IMR-90 (cell line): Measurements from ENCODE around the gene CALR3. TPM values are rescaled to one million over a fixed set of nuclear protein-coding genes. Genes with fewer than 3 reads are reported as not detected.

ENCODE experiments used
- ATAC-seq: fragments of 200-7000 bp; cut with Tn5 transposase; 2 replicates; pipeline ENCODE4 v1.9.1; 2020; ENCODE audit warnings: low read depth, mild to moderate bottlenecking, moderate library complexity
- BruUV-seq: library from RNA; stranded (reverse); fragments of 400-500 nt; replicated peaks from 2 replicates; lab custom pipeline; 2021; lab: Mats Ljungman, UMichigan
- CTCF ChIA-PET: fragments of 300-600 bp; formaldehyde crosslinking; extraction: SDS; loops from one replicate; lab custom pipeline; 2021; ENCODE audit warnings: antibody characterized with exemption; lab: Yijun Ruan, JAX
- POLR2A ChIA-PET: fragments of 300-600 bp; sonication (Branson Sonifier 250); formaldehyde crosslinking; loops from one replicate; lab custom pipeline; 2022; ENCODE audit warnings: antibody characterized with exemption; ENCODE audit not compliant: unreplicated experiment; lab: Charles Lee
- DNase-seq: peaks from one replicate; pipeline ENCODE4 v3.0.0; 2013
- H2AFZ ChIP-seq: replicated peaks from 2 replicates; pipeline ENCODE3; 2013; ENCODE audit warnings: low read length, mild to moderate bottlenecking; ENCODE audit not compliant: poor library complexity
- H2AK5ac ChIP-seq: 2 replicates; pipeline ENCODE4 v1.6.1; 2013; ENCODE audit warnings: low read depth, low read length, inconsistent platforms
- H2AK9ac ChIP-seq: replicated peaks from 2 replicates; pipeline ENCODE3; 2013; ENCODE audit warnings: mild to moderate bottlenecking, low read depth, low read length, moderate library complexity; ENCODE audit not compliant: poor library complexity
- H2BK120ac ChIP-seq: 2 replicates; pipeline ENCODE4 v1.6.1; 2013; ENCODE audit warnings: low read depth, low read length, inconsistent platforms
- H2BK15ac ChIP-seq: 3 replicates; pipeline ENCODE4 v1.6.1; 2013; ENCODE audit warnings: low read depth, low read length, inconsistent platforms
- H2BK20ac ChIP-seq: 2 replicates; pipeline ENCODE4 v1.6.1; 2013; ENCODE audit warnings: low read depth, mild to moderate bottlenecking, inconsistent platforms, low read length, moderate library complexity
- H2BK5ac ChIP-seq: 2 replicates; pipeline ENCODE4 v1.6.1; 2013; ENCODE audit warnings: mild to moderate bottlenecking, low read depth, low read length, inconsistent platforms; ENCODE audit not compliant: poor library complexity, severe bottlenecking
- H3K14ac ChIP-seq: replicated peaks from 2 replicates; pipeline ENCODE4 v1.6.1; 2013; ENCODE audit warnings: low read depth, low read length, inconsistent platforms
- H3K18ac ChIP-seq: 2 replicates; pipeline ENCODE4 v1.6.1; 2013; ENCODE audit warnings: low read depth, low read length, control low read depth
- H3K23ac ChIP-seq: 2 replicates; pipeline ENCODE4 v1.6.1; 2013; ENCODE audit warnings: low read depth, low read length, inconsistent platforms
- H3K27ac ChIP-seq: 2 replicates; pipeline ENCODE4 v1.5.1; 2013; ENCODE audit warnings: mild to moderate bottlenecking, control low read depth, low read length; ENCODE audit not compliant: insufficient read depth
- H3K27me3 ChIP-seq: 2 replicates; pipeline ENCODE4 v1.6.1; 2013; ENCODE audit warnings: low read length; ENCODE audit not compliant: control insufficient read depth, insufficient read depth
- H3K36me3 ChIP-seq: 2 replicates; pipeline ENCODE4 v1.6.1; 2013; ENCODE audit warnings: low read length, mixed read lengths; ENCODE audit not compliant: control insufficient read depth, insufficient read depth
- H3K4ac ChIP-seq: 2 replicates; pipeline ENCODE4 v1.6.1; 2013; ENCODE audit warnings: low read depth, low read length, inconsistent platforms
- H3K4me1 ChIP-seq: 2 replicates; pipeline ENCODE4 v1.6.1; 2013; ENCODE audit warnings: low read length, mixed read lengths; ENCODE audit not compliant: control insufficient read depth, insufficient read depth
- H3K4me2 ChIP-seq: 2 replicates; pipeline ENCODE4 v1.6.1; 2013; ENCODE audit warnings: low read depth, mild to moderate bottlenecking, control low read depth, low read length, moderate library complexity
- H3K4me3 ChIP-seq: 2 replicates; pipeline ENCODE4 v1.5.1; 2013; ENCODE audit warnings: low read depth, mild to moderate bottlenecking, control low read depth, low read length, moderate library complexity; ENCODE audit not compliant: insufficient read depth
- H3K56ac ChIP-seq: 2 replicates; pipeline ENCODE4 v1.6.1; 2013; ENCODE audit warnings: low read length, inconsistent platforms; ENCODE audit not compliant: insufficient read depth; ENCODE audit errors: extremely low read depth
- H3K79me1 ChIP-seq, 2 experiments: 2 replicates each; pipeline ENCODE4 v1.6.1; 2013; ENCODE audit warnings: low read length in 2 of 2, inconsistent platforms in 1 of 2, low read depth in 1 of 2
- H3K9ac ChIP-seq: 2 replicates; pipeline ENCODE4 v1.6.1; 2013; ENCODE audit warnings: low read depth, low read length, control low read depth
- H3K9me1 ChIP-seq: 2 replicates; pipeline ENCODE4 v1.6.1; 2013; ENCODE audit warnings: low read length, inconsistent platforms; ENCODE audit not compliant: insufficient read depth
- H3K9me3 ChIP-seq: 2 replicates; pipeline ENCODE4 v1.6.1; 2013; ENCODE audit warnings: low read length; ENCODE audit not compliant: control insufficient read depth, insufficient read depth
- H4K20me1 ChIP-seq: 2 replicates; pipeline ENCODE4 v1.6.1; 2013; ENCODE audit warnings: low read length, inconsistent platforms; ENCODE audit not compliant: insufficient read depth
- H4K5ac ChIP-seq: 2 replicates; pipeline ENCODE4 v1.6.1; 2013; ENCODE audit warnings: mild to moderate bottlenecking, low read depth, low read length, control low read depth
- H4K8ac ChIP-seq, 2 experiments: 2 replicates each; pipeline ENCODE4 v1.6.1; 2013; ENCODE audit warnings: low read depth in 2 of 2, low read length in 2 of 2, control low read depth in 1 of 2, inconsistent platforms in 1 of 2
- H4K91ac ChIP-seq: 2 replicates; pipeline ENCODE4 v1.6.1; 2013; ENCODE audit warnings: low read depth, low read length, inconsistent platforms; ENCODE audit not compliant: insufficient read depth
- BHLHE40 ChIP-seq: fragments of 150-350 bp; IDR thresholded peaks from 2 replicates; pipeline ENCODE4 v1.6.1; 2016; ENCODE audit warnings: mild to moderate bottlenecking, low read depth, low read length
- CEBPB ChIP-seq: IDR thresholded peaks from 2 replicates; pipeline ENCODE4 v1.6.1; 2012; ENCODE audit warnings: low read depth, low read length, improper control_type of control experiment
- CHD1 ChIP-seq: IDR thresholded peaks from 2 replicates; pipeline ENCODE4 v1.6.1; 2012; ENCODE audit warnings: low read depth, low read length, improper control_type of control experiment
- FOS ChIP-seq: fragments of 150-350 bp; IDR thresholded peaks from 2 replicates; pipeline ENCODE4 v1.6.1; 2016; ENCODE audit warnings: low read depth, low read length
- MAFK ChIP-seq: IDR thresholded peaks from 2 replicates; pipeline ENCODE4 v1.6.1; 2012; ENCODE audit warnings: low read depth, low read length, improper control_type of control experiment
- MAZ ChIP-seq: IDR thresholded peaks from 2 replicates; pipeline ENCODE4 v1.6.1; 2012; ENCODE audit warnings: low read depth, mild to moderate bottlenecking, low read length, improper control_type of control experiment, moderate library complexity, borderline replicate concordance
- MXI1 ChIP-seq: IDR thresholded peaks from 2 replicates; pipeline ENCODE4 v1.6.1; 2012; ENCODE audit warnings: low read depth, mild to moderate bottlenecking, low read length, moderate library complexity, borderline replicate concordance
- NFE2L2 ChIP-seq: fragments of 150-350 bp; IDR thresholded peaks from 2 replicates; pipeline ENCODE4 v1.6.1; 2016; ENCODE audit warnings: low read depth, mild to moderate bottlenecking, low read length
- POLR2A ChIP-seq: IDR thresholded peaks from 2 replicates; pipeline ENCODE4 v1.6.1; 2012; ENCODE audit warnings: mild to moderate bottlenecking, low read depth, low read length
- RAD21 ChIP-seq: IDR thresholded peaks from 2 replicates; pipeline ENCODE4 v1.6.1; 2012; ENCODE audit warnings: low read length, improper control_type of control experiment
- RCOR1 ChIP-seq: IDR thresholded peaks from 2 replicates; pipeline ENCODE4 v1.6.1; 2012; ENCODE audit warnings: mild to moderate bottlenecking, low read length, improper control_type of control experiment; ENCODE audit not compliant: insufficient replicate concordance
- RFX5 ChIP-seq: IDR thresholded peaks from 2 replicates; pipeline ENCODE4 v1.8.0; 2012; ENCODE audit warnings: low read depth, mild to moderate bottlenecking, low read length, moderate library complexity
- SMC3 ChIP-seq: fragments of 150-350 bp; IDR thresholded peaks from 2 replicates; pipeline ENCODE4 v1.6.1; 2016; ENCODE audit warnings: low read depth, mild to moderate bottlenecking, antibody characterized with exemption, low read length, moderate library complexity
- WGBS, 2 experiments: methylation state at CpG; one replicate each; pipeline versions ENCODE4 v1.1.5 to v1.1.7; 2013; ENCODE audit warnings: missing lambda C conversion rate in 2 of 2; ENCODE audit not compliant: insufficient read length in 1 of 2; ENCODE audit errors: extremely low coverage in 2 of 2; 5-methylcytosine and 5-hydroxymethylcytosine counted together
- dilution Hi-C: fragments of 300-500 bp; cut with HindIII; formaldehyde crosslinking; loops from one replicate; pipeline ENCODE4 v1.14.3; 2018; ENCODE audit warnings: low sequenced_read_pairs; ENCODE audit not compliant: unreplicated experiment
- in situ Hi-C: fragments of 300-500 bp; cut with MboI; formaldehyde crosslinking; loops from 3 replicates; pipeline ENCODE4 v1.14.3; 2019; ENCODE audit warnings: low sequenced_read_pairs, inconsistent platforms, mixed read lengths
- intact Hi-C: fragments of 100-400 bp; cut with micrococcal nuclease; formaldehyde crosslinking; loops from 2 replicates; pipeline ENCODE4 v1.10.0; 2022
- polyA plus RNA-seq, 3 experiments: library from polyadenylated mRNA; depleted of rRNA; stranded (reverse); fragments of >200 nt; gene quantifications; 2 replicates each; pipeline ENCODE4 v1.2.3, GENCODE V29; 2012; ENCODE audit warnings: low replicate concordance in 1 of 3
- total RNA-seq: library from RNA; depleted of rRNA; stranded (reverse); fragments of >200 nt; gene quantifications from 2 replicates; pipeline ENCODE4 v1.2.3, GENCODE V29; 2012
- TF ChIP-seq, protein P1 (sequence below): fragments of 150-350 bp; IDR thresholded peaks from 2 replicates; pipeline ENCODE4 v1.6.1; 2017; ENCODE audit warnings: mild to moderate bottlenecking, antibody characterized with exemption, low read length, low read depth

The CALR3 gene
- total and polyA plus RNA-seq, 2 of the 4 experiments (the other 2 are of a cell fraction) = not detected

DNA sequence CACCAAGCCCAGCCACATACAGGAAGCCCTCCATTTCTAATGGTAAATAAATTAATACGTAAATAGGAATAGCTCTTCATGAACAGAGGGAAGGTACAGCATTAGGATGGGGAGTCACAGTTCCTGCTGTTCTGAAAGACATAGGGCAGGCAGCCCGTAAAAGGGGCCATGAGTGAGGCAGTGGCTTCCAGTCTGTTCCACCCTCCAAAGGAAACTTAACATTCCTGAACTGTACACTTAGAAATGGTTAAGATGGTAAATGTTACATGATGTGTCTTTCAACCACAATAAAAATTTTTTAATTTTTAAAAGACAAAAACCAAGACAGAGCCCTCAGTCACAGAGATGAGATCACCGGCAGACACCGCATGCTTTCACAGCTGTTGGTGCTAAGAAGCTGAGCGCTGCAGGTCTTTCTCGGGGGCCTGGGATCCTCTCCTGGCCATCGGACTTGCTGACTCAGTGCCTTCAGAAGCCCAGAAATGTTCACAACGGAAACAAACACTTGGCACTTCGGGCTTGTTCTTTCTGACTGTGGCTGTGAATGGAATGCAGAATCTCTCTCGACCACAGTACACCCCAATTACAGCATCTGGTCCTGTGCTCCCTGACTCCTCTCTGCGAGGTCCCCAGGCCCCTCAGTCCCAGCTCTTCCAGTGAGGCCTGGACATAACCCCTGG, 60.6 kb downstream of the CALR3 start (continued):
- TF ChIP-seq MXI1 (peak; percentile 77; the same call in 1 of the 2 replicates), BHLHE40 (peak; percentile 71)

DNA sequence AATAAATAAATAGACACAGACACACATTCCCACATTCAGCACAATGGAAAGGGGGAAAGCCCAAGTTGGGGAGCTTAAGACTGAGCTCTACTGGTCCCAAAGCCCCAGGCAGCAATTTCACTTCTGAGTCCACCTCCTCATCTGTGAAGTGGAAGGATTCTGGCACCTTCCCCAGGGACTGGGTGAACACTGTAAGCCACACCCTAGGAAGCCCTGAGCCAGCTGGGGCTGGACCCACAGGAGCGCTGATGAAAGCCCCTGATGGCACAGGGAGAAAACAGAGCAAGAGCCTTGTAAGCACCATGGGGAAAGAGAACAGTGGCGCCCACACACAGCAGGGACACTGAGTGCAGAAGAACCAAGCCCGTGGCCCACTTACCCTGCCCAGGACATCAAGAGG, 62.0 kb downstream of the CALR3 start:
- Histone ChIP-seq H3K4me1 (peaks cover 13% of the 10 kb centered on the region), H2AK5ac (peak overlapping the region; percentile 16; the same call in 1 of the 2 replicates), H3K56ac (no peak overlapping the region), H3K27me3 (no peaks in the 10 kb centered on the region), H2BK20ac (no peak overlapping the region), H3K14ac (no peak overlapping the region), H3K4ac (no peak overlapping the region), H3K4me3 (no peak overlapping the region), H4K91ac (no peak overlapping the region), H3K23ac (no peak overlapping the region), H4K5ac (no peak overlapping the region), H2BK5ac (no peak overlapping the region), H3K9me1 (peaks cover 20% of the 10 kb centered on the region), H3K4me2 (no peak overlapping the region), H3K27ac (no peak overlapping the region), H3K9me3 (no peaks in the 10 kb centered on the region), H4K8ac (no peak overlapping the region), H2AFZ (no peak overlapping the region), H3K9ac (no peak overlapping the region), H3K18ac (no peak overlapping the region), H2AK9ac (no peak overlapping the region), H3K79me1 (peaks cover 5 to 19% of the 10 kb centered on the region in 2 experiments; a peak in 2 of 4 replicates), H3K36me3 (peaks cover 33% of the 10 kb centered on the region), H4K20me1 (peaks cover 33% of the 10 kb centered on the region), H2BK120ac (no peak overlapping the region), H2BK15ac (no peak overlapping the region)
- TF ChIP-seq MXI1 = no peak
- no peak for TF ChIP-seq BHLHE40
- TF ChIP-seq CHD1 = no peak
- no peak for TF ChIP-seq SMC3
- TF ChIP-seq CEBPB = no peak
- TF ChIP-seq RAD21 = no peak
- TF ChIP-seq NFE2L2 = no peak
- TF ChIP-seq RFX5 = no peak
- TF ChIP-seq, protein P1, sequence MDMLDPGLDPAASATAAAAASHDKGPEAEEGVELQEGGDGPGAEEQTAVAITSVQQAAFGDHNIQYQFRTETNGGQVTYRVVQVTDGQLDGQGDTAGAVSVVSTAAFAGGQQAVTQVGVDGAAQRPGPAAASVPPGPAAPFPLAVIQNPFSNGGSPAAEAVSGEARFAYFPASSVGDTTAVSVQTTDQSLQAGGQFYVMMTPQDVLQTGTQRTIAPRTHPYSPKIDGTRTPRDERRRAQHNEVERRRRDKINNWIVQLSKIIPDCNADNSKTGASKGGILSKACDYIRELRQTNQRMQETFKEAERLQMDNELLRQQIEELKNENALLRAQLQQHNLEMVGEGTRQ = no peak
- no peak for TF ChIP-seq POLR2A
- no peak for TF ChIP-seq MAFK
- TF ChIP-seq FOS = no peak
- TF ChIP-seq RCOR1 = no peak
- no peak for TF ChIP-seq MAZ
- ATAC-seq (no peak), DNase-seq (no peak)
- ChIA-PET POLR2A (no interaction called here), CTCF (no interaction called here)
- 100% methylated on average over 2 of the region's 3 CpGs; no CpG with 5 or more reads in 1 of the 2 experiments for WGBS, 2 experiments
- BruUV-seq = no TSS peak
- dilution Hi-C loops (no loop called here), intact Hi-C loops (loop anchor here (2.0 kb wide), 1 partner anchor 109 kb away; the partner anchor contains the start of gene CHERP), in situ Hi-C loops (no loop called here)
